HG02870 (cell line): ENCODE results near the gene MAS1L.

Experiments used
- ATAC-seq: cut with Tn5 transposase; IDR thresholded peaks from one replicate; pipeline ENCODE4 v1.9.1; 2021; ENCODE audit warnings: mild to moderate bottlenecking, moderate library complexity; ENCODE audit not compliant: unreplicated experiment

Gene MAS1L

DNA sequence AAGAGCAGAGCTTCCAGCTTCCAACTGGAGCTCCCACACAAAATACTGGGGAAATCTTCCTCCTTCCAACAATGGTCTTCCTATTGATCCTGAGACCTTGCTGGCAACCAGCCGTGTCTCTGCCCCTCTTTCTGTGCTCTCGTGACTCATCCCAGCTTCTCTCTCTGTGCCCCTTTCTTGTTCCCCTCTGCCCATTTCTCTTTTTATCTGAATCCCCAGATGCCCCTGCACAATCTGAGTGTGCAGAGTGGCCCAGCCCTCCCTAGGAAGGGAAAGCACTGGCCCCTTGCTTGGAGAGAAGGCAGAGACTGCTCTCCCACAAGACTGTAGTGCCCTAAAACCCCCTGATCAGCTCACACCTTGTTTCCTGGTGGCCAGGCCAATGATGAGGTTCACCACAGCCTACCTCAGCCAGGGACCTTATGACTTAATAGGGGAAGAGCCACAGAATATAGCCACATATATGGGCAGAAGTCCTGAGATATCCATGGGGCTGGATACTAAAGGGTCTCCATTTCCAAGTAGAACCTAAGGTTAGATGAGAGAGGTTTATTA is 23.1 kb upstream of the MAS1L start:
- ATAC-seq, result no peak

DNA sequence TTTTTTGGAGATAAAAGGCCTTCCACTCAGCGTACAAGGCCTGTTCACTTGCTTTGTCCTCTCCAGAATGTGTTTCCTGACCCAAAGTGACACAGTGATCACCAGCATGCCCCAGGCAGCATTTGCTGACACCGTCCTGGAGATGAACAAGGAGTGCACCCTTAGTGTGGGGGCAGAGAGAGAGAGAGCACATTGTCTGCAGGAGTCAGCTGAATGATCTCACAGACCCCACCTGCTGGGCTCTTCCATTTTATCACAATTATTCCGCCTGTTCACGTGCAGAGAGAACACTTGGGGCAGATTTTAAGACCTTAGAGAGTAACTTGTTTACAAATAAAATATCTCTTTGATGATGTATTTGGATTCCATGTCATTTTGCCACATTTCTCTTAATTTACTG is 22.4 kb upstream of the MAS1L start:
- no peak for ATAC-seq

DNA sequence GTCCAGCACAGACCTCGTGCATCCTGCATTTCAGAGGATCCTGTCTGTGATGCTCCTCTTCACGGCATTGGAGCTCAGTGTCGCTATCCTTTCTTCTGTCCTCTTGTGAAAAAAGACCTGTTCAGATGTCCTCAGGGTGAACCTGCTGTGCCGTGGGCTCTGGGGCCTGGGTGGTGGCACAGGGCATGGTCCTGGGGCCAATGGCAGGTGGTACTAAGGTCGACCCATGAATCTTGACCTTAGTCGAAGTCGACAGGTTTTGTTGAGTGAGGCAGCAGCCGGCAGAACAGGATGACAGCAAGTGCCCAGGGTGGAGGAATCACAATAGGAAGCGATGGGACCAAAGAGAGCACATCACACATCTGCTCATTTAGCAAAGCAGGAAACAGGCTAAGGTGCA is 22.0 kb upstream of the MAS1L start:
- ATAC-seq, result no peak

DNA sequence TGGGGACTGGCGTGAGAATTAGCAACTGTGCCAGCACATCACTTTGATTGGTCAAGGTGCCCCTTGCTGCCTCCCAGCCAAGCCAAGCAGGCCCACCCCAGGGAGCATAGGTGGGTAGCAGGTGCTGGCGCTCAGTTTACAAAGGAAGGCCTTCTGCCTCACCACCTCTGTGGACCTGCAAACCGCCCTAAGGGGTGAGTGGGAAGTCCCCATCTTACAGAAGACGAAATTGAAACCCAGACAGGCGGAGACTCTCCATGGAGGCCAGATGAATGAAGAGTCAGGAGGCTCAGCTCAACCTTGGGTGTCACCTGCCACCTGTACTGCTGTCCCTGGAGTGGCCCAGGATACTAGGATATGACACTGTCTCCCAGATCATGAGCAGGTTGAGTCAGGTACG is 21.5 kb upstream of the MAS1L start:
- ATAC-seq, result peak; percentile 86

DNA sequence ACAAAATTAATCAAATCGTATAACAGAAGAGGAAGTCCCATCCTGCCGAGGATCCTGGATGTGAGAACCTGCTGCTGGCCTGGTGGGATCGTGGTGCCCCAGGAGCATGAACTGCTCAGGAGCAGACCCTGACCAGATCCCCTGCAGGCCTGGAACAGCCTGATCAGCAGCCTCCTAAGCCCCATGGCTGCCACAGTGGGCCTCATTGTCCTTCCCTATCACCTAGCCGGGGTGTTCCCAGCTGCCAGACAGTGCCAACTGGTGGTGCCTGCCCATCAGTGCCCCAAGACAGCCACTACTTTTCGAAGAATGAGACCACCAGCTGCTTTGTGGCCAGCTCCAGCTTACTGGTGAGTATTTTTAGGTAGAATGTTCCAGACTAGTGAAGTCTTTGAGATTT is 19.6 kb upstream of the MAS1L start:
- ATAC-seq, result no peak

DNA sequence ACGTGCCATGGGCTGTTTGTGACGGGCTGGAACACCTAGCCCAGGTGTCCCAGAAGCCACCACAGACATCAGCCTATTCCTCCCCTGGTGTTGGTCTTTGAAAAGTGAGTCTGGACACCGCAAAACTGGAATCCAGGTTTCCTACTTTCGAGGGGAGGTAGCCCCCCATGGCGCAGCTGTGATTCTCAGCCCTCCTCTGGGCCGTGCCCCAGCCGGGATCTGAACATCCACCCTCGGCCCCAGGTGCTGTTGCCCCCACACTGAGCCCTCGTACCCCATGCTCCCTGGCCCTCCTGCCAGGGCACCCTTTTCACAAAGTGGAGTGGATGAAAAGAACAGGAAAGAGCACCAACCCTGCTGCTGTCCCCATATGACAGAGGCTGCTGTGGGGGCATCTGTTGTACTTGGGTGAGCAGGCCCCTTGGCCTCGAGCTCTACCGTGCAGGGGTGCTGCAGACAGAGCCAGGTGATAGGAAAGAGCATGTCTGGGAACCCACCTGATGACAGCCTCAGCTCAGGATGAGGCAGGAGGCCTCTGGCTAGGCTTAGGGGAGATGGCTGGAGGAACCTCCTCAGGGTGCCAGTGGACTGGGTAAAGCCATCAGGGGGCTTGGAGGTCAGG is 18.8 kb upstream of the MAS1L start:
- no peak for ATAC-seq

DNA sequence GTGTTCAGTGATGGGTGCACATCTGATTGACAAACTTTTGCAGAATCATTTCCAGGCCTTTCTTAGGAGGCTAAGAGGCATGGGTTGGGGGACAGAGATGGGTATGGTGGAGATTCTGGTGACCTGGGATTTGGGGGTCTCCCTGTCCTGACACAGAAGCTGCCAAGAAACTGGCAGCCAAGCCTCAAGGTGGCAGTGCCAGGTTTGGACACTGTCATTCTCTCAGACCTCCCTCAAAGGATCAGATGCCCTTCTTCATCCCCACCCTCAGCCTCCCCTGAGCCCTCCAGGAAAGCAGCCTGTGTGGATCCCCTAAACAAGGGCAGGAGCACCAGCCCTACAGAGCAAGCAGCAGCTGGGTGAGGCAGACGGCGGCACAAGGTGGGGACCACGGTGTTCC is 18.1 kb upstream of the MAS1L start:
- no peak for ATAC-seq

DNA sequence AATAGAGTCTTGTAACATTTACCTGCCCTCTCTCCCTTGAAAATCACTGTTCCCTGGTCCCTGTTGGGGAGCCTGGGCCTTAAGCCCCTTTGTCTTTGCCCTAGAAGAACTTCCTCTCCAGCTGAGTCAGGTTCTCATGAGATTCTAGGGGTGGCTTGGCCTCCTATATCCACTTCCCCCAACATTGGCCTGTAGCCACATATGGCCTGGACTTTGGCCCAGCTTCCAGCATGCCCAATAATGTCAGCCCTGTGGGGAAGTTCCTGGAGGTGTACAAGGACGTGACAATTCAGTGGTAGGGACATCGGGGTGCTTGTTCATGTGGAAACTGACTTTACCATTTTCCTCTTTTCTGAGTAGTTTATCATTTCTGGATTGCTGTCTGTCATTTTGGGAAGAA is 17.2 kb upstream of the MAS1L start:
- no peak for ATAC-seq

DNA sequence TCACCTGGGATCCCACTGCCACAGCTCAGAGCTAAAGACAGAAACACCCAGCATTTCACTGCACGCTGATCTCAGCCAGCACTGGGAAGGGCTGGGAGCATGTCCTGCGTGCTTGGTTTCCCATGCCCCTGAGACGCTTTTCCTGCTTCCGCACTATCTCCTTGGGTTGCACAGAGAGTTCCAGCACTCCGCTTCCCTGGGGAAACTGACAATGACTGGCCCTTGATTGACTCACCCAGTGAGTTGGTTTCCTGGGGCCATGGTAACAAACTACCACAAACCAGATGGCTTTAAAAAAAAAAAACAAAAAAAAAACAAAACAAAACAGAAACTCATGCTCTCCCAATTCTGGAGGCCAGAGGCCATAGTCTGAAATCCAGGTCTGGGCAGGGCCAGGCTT is 14.8 kb upstream of the MAS1L start:
- no peak for ATAC-seq

DNA sequence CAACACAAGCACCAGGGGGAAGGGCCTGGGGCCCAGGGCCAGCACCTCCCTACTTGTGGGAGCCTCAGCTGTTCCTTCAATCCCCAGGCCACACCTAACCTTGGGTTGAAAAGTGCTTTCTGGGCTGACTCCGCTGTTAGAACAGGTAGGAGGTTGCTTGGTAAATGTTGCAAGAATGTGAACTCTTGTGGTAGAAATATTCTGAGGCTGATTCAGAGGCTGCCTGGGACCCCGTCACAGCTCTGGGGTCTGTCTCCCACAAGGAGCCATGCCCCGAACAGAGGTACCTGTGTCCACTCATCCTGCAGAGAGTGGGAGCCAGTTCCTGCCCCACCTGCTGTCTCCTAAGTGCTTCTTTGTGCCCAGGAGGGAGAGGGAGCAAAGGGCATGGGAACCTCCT is 14.4 kb upstream of the MAS1L start:
- ATAC-seq, result no peak

DNA sequence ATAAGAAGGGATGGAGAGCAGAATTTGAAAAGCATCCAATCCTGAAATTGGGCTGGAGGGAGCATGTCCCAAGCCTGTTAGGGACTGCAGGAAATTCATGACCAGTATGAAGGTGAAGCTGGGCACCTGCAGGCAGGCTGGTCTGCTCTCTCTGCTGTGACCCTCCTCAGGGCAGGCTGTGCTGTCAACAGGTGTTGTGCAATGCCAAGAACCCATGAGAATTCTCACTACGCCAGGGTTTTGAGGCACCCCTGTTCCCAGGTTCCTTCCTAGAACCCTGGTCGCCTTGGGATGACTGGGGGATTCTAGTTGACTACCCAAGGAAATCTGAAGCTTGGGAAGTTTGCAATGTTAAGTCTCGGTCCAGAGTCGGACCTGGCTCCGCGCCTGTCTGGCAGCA is 13.3 kb upstream of the MAS1L start:
- ATAC-seq, result no peak

DNA sequence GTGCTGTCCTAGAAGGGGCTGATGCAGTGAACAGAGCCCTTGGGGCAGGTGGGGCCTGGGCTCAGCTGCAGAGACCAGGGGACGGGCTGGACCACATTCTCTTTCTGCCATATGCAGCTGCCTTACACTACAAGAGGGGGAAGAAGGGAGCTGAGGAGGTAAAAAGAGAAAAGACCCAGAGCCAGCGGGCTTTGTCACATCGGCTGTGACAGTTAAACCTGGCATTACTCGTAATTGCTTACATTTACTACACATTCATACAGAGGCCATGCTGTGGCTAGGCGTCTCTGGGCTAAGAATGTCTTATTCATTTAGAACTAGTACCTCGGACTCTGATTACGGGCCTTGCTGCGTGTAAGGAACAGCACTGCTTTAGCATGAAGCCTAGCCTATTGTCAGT is 12.8 kb upstream of the MAS1L start:
- no peak for ATAC-seq

DNA sequence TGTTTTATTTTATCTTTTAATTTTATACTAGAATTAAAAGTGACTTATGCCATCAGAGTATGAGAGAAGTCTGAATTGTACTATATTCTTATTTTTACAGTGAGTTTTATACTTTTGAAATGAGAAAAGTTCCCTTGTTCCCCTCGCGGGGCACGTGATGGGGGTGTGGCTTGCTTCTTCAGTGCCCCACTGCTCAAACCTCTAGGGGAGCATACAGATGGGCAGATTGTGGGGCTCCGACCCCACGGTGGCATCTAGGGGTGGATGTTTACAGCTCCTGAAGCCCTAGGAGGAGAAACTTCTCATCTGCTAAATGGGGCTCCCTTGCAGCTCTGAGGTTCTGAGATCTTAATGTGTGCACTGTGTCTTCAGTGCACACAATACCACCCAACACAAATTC is 11.9 kb upstream of the MAS1L start:
- no peak for ATAC-seq

DNA sequence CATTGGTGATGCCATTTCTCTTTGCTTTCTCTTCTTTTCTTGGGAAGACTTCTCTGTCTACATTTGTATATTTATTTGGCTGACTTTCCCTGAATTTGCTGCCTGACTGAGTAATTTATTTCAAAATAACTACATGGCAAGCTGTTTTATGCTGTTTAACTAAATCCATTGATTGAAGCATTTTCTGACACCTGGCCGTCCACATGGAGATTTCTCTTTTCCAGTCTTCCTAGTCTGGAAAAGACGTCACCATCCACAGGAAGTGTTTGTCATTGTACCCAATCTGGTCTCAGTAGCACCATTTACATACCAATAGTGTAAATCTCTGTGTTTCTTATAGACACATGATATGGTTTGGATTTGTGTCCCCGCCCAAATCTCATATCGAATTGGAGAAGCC is 9.2 kb upstream of the MAS1L start:
- no peak for ATAC-seq

DNA sequence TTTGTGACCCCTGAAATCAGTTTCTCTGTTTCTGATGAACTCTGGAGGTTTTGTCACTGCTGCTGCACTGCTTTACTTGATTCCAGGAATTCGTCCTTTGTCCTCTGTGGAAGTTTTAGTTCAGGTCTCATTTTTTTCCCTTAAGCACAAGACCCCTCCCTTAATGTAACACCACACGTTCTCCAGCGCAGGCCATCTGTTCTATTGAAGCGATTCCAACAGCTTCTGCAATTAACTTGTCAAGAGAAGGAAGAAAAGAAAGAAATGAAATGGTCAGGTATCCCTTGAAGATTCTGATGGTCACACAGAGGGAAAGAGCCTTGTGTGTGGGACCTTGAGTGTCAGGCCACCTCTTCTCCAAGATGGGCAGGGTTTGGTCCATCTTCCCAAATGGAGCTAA is 7.8 kb upstream of the MAS1L start:
- no peak for ATAC-seq

DNA sequence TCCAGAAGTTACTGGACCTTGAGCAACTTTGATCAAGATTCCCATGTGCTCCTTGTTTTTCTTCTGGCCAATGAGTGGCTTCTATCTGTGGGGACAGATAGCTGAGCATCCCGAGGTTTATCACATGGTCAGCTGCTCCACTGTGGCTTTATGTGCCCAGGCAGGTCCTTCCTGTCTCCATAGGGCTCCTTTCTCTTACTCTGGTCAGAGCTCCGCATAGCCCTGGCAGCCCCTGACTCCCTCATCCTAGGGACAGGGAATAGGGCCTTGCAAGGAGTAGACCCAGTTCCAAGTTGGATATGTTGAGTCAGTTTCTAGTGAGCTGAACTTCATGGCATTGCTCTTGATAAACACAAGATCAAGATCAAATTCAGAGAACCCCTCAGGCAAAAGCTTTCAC is 6.4 kb upstream of the MAS1L start:
- ATAC-seq, result no peak

DNA sequence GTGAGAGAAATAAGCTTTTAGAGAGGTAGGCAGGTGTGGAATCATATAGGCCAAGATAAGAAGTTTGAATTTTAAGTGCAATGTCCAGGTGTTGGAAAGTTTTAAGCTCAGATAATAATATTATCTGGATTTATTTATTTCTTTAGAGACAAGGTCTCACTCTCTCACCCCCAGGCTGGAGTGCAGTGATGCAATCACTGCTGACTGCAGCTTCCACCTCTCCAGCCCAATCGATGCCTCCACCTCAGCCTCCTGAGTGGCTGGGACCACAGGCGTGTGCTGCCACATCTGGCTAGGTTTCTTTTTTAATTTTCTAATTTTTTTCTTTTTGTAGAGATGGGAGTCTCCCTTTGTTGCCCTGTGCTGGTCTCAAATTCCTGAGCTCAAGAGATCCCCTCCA is 5.5 kb upstream of the MAS1L start:
- no peak for ATAC-seq

DNA sequence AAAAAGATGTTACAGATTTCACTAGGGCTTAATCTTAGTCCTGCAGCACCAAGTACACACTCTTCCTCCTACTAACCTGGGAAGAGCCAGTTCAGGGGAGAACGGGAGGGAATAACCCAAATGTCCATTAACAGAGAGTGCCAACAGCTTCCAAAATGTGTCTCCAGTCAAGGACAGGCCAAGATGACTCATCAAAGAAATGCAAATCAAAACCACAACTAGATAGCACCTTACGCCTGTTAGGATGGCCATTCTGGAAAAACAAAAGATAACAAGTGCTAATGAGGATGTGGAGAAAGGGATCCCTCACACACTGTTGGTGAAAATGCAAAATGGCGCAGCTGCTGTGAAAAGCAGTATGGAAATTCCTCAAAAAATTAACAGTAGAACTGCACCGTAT is 3.8 kb upstream of the MAS1L start:
- no peak for ATAC-seq

DNA sequence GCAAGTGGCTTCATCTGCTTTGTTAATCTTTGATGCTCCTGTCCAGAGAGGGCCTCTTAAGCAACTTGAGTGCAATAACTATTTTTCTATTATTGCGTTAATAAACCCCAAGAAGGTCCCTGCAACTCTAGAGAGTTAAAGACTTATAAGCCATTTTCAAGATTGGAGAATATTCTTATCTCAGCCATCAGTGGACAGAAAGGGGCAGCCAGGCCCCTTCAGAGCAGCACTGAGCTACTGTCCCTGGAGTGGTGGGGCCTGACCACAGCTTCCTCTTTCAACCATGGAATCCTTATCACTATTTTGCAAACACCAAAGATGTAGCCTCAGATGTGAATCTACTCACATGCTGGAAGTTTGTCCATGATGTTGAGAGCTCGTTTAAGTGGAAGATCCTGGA is 2.8 kb upstream of the MAS1L start:
- ATAC-seq, result no peak

DNA sequence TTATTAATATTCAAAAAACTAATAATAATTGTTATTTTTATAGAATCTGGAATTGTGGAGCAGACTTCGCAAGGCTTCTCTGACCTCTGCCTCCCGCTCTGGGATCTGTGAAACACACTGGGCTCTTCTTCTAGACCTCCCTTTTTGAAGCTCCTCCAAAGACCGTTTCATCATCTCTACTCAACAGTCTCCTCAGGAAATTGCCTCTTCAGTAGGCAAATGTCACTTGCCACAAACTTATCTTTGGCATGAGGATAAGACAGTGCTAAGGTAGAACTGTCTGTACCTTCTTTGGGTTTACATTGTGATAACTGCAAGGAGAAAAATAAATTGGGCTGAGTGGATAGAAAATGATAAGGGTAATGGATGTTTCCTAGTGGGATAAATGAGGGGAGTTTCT is 2.3 kb upstream of the MAS1L start:
- no peak for ATAC-seq

DNA sequence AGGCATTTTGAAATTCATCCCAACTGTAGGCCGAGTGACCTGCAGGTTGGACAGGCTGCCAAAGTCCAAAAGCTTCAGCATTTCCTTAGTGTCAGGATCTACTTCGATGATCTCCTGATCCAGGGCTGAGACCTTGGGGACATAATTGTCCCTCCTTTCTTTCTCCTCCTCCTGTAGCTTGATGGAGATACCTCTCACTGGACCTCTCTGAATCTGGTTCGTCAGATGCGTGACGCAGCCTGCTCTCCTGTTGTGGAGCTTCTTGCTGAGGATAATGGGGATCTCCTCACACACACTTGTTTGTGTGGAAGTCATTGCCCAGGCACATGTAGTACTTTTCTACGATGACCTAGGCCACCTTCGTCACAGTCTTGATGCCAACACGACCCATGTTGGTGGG is 1.5 kb upstream of the MAS1L start:
- no peak for ATAC-seq

DNA sequence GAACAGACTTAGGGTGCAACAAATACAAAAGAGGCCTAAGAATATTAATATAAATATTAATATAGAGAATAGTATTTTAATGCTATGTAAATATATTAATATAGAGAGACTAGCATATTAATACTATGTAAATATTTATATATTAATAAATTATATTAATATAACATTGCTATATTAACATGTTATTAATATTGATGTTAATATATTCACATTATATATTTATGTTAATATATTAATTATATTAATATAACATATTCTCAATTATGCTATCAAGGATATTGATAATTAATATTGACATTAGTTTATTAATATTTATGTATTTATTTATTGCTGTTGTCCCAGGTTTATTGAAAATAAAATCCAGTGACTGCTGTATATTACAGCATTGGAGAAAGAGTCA is 1.1 kb upstream of the MAS1L start:
- ATAC-seq, result no peak

DNA sequence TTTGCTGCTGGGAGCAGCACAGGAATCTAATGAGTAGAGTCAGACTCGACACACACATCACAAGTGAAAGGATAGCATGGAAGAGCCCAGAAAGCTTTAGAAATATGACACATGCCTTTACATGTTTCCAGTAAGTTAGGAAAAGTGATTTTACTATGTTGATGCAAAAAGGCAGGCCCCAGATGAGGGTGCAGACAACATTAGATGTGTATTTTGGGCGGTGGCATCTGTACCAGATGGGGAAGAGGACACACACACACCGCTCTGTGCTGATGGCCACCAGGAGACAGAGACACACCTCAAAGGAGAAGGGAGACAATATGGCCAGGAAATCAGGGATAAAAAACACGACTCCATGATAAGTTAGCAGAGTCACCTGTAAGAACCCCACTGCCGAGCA is 625 bp downstream of the MAS1L start:
- ATAC-seq, result no peak
